Bronchial epithelial cell (primary cell): Measurements from ENCODE around the gene UBAP1. TPM values are rescaled to one million over a fixed set of nuclear protein-coding genes. Genes with fewer than 3 reads are reported as not detected.
"Not testable (repeated sequence)": the region's sequence is repeated elsewhere in the genome, so short reads cannot be mapped to it uniquely, and the experiment has no call there.

Source experiments
- DNase-seq: peaks from one replicate; pipeline ENCODE4 v3.0.0-alpha.2; 2010; ENCODE audit warnings: low read depth
- FAIRE-seq: peaks from 2 replicates; lab custom pipeline; 2011; peaks lifted over from hg19 to GRCh38; lab: Jason Lieb, UNC
- H3K27me3 ChIP-seq: 2 replicates; pipeline ENCODE4 v1.5.1; 2011; ENCODE audit warnings: low read length; ENCODE audit not compliant: control insufficient read depth, insufficient read depth
- H3K36me3 ChIP-seq: 2 replicates; pipeline ENCODE4 v1.5.1; 2011; ENCODE audit warnings: low read length; ENCODE audit not compliant: control insufficient read depth, insufficient read depth
- H3K4me3 ChIP-seq: 2 replicates; pipeline ENCODE4 v1.5.1; 2011; ENCODE audit warnings: mild to moderate bottlenecking, low read depth, low read length, control low read depth
- CTCF ChIP-seq: IDR thresholded peaks from 2 replicates; pipeline ENCODE4 v1.5.1; 2011; ENCODE audit warnings: mild to moderate bottlenecking, moderate library complexity, low read length, control low read depth, inconsistent platforms; ENCODE audit not compliant: insufficient read depth, severe bottlenecking
- total RNA-seq: library from RNA; depleted of rRNA; stranded (reverse); fragments of >200 nt; gene quantifications from 2 replicates; pipeline ENCODE4 v1.2.1, GENCODE V29; 2014

UBAP1 gene
- 37.6 and 53.1 TPM in 2 replicates for total RNA-seq

- Histone ChIP-seq H3K27me3 (no peaks in the 10 kb centered on the region), H3K4me3 (peak within 1 kb of the TSS; percentile 77), H3K36me3 (no peaks in the 10 kb centered on the region)
- DNase-seq: peak; percentile 97
- peak; percentile 70 for FAIRE-seq
- TF ChIP-seq CTCF: no peak
These were observed at the start of gene UBAP1 for GRCh38 chr9:34178436-34179212. Gene UBAP1 (plus strand): TSS chr9:34179043. CDS start chr9:34220915, 41,872 bp downstream.

GRCh38 chr9:34131571-34131970 lies 47.3 kb upstream of the UBAP1 start:
- H3K36me3 ChIP-seq: no peaks in the 10 kb centered on the region
- no peak for TF ChIP-seq CTCF
- no peaks in the 10 kb centered on the region for H3K27me3 ChIP-seq
- DNase-seq (no peak), FAIRE-seq (no peak)
- H3K4me3 ChIP-seq: no peak overlapping the region

GRCh38 chr9:34133436-34133949 lies 45.4 kb upstream of the UBAP1 start:
- Histone ChIP-seq H3K27me3 (no peaks in the 10 kb centered on the region), H3K4me3 (no peak overlapping the region), H3K36me3 (no peaks in the 10 kb centered on the region)
- no peak for TF ChIP-seq CTCF
- no peak for FAIRE-seq
- no peak for DNase-seq

GRCh38 chr9:34134521-34134920 lies 44.3 kb upstream of the UBAP1 start:
- DNase-seq (no peak), FAIRE-seq (no peak)
- Histone ChIP-seq H3K4me3 (no peak overlapping the region), H3K36me3 (no peaks in the 10 kb centered on the region), H3K27me3 (no peaks in the 10 kb centered on the region)
- TF ChIP-seq CTCF: no peak

- H3K36me3 ChIP-seq, H3K4me3 ChIP-seq, H3K27me3 ChIP-seq, FAIRE-seq, DNase-seq: not testable (repeated sequence)
These were observed 40.2 kb upstream of the UBAP1 start for GRCh38 chr9:34138644-34139043.

GRCh38 chr9:34139477-34140146 lies 39.2 kb upstream of the UBAP1 start:
- no peaks in the 10 kb centered on the region for H3K27me3 ChIP-seq
- TF ChIP-seq CTCF: peak; percentile 38
- peak; percentile 73 for DNase-seq
- no peak overlapping the region for H3K4me3 ChIP-seq
- FAIRE-seq: no peak
- H3K36me3 ChIP-seq: no peaks in the 10 kb centered on the region
